HG03342 (cell line): ENCODE results near the gene ARHGDIG.
"Not testable (repeated sequence)": the region's sequence is repeated elsewhere in the genome, so short reads cannot be mapped to it uniquely, and the experiment has no call there.

Experiments
- ATAC-seq: cut with Tn5 transposase; IDR thresholded peaks from one replicate; pipeline ENCODE4 v1.9.1; 2021; ENCODE audit warnings: mild to moderate bottlenecking, moderate library complexity; ENCODE audit not compliant: unreplicated experiment

Gene ARHGDIG

GRCh38 chr16:322476-323143 lies 42.2 kb downstream of the ARHGDIG start:
- no peak for ATAC-seq

GRCh38 chr16:324201-324450 lies 43.7 kb downstream of the ARHGDIG start:
- no peak for ATAC-seq

GRCh38 chr16:324451-325334 lies 44.3 kb downstream of the ARHGDIG start:
- no peak for ATAC-seq

GRCh38 chr16:325375-326145 lies 45.2 kb downstream of the ARHGDIG start:
- no peak for ATAC-seq

- ATAC-seq: no peak
Observed at GRCh38 chr16:330741-331140, 50.4 kb downstream of the ARHGDIG start.

GRCh38 chr16:331181-331814 lies 50.9 kb downstream of the ARHGDIG start:
- not testable (repeated sequence) for ATAC-seq
